Liver (tissue), 9 donors: Measurements from ENCODE around the gene ARPC4. TPM values are rescaled to one million over a fixed set of nuclear protein-coding genes. Genes with fewer than 3 reads are reported as not detected.

Experiments used
- DNase-seq: peaks from one replicate; pipeline ENCODE4 v3.0.0-alpha.2; 2017; ENCODE audit warnings: low spot score
- H3K27ac ChIP-seq, 2 donors: one replicate each; pipeline ENCODE4 v1.7.0; 2013; ENCODE audit warnings: inconsistent platforms in 2 of 2, low read length in 2 of 2, control low read depth in 1 of 2, low read depth in 1 of 2, mild to moderate bottlenecking in 1 of 2
- H3K27me3 ChIP-seq, 4 donors: one replicate each; pipeline versions ENCODE4 v1.6.1 to v1.7.0; 2013; ENCODE audit warnings: low read length in 3 of 4, inconsistent platforms in 1 of 4, mild to moderate bottlenecking in 1 of 4, moderate library complexity in 1 of 4; ENCODE audit not compliant: control insufficient read depth in 4 of 4, insufficient read depth in 4 of 4
- H3K36me3 ChIP-seq, 4 donors: one replicate each; pipeline versions ENCODE4 v1.6.1 to v1.7.0; 2013; ENCODE audit warnings: low read length in 3 of 4, mild to moderate bottlenecking in 3 of 4, low read depth in 1 of 4, moderate library complexity in 1 of 4; ENCODE audit not compliant: control insufficient read depth in 4 of 4, insufficient read depth in 3 of 4
- H3K4me1 ChIP-seq, 4 donors: one replicate each; pipeline versions ENCODE4 v1.6.1 to v1.7.0; 2013; ENCODE audit warnings: low read length in 3 of 4, mild to moderate bottlenecking in 3 of 4, moderate library complexity in 1 of 4; ENCODE audit not compliant: control insufficient read depth in 4 of 4, insufficient read depth in 4 of 4
- H3K4me3 ChIP-seq, 3 donors: one replicate each; pipeline versions ENCODE4 v1.6.1 to v1.7.0; 2013; ENCODE audit warnings: low read length in 3 of 3, control low read depth in 1 of 3, low read depth in 1 of 3, mild to moderate bottlenecking in 1 of 3
- H3K9ac ChIP-seq, 2 donors: one replicate each; pipeline ENCODE4 v1.7.0; 2013; ENCODE audit warnings: low read length in 2 of 2, mild to moderate bottlenecking in 2 of 2, moderate library complexity in 2 of 2, control low read depth in 1 of 2, low read depth in 1 of 2
- H3K9me3 ChIP-seq, 4 donors: one replicate each; pipeline versions ENCODE4 v1.6.1 to v1.7.0; 2013; ENCODE audit warnings: low read length in 3 of 4; ENCODE audit not compliant: control insufficient read depth in 4 of 4
- EGR1 ChIP-seq, 2 donors: IDR thresholded peaks; 2 replicates each; pipeline ENCODE4 v1.6.1; 2016 to 2018; ENCODE audit warnings: antibody characterized with exemption in 2 of 2, low read depth in 2 of 2
- FOXA1 ChIP-seq: IDR thresholded peaks from 2 replicates; pipeline ENCODE4 v1.6.1; 2016; ENCODE audit warnings: antibody characterized with exemption
- GABPA ChIP-seq, 2 donors: IDR thresholded peaks in 1 of 2; conservative IDR thresholded peaks in 1 of 2; 2 replicates each; pipeline ENCODE4 v1.6.1; 2016; ENCODE audit warnings: antibody characterized with exemption in 2 of 2, mild to moderate bottlenecking in 1 of 2, moderate library complexity in 1 of 2
- HNF4A ChIP-seq, 2 donors: conservative IDR thresholded peaks; 2 replicates each; pipeline ENCODE4 v1.6.1; 2016; ENCODE audit warnings: antibody characterized with exemption in 2 of 2, mild to moderate bottlenecking in 2 of 2
- HNF4G ChIP-seq: IDR thresholded peaks from 2 replicates; pipeline ENCODE4 v1.6.1; 2016; ENCODE audit warnings: antibody characterized with exemption
- JUND ChIP-seq, 2 donors: IDR thresholded peaks; 2 replicates each; pipeline ENCODE4 v1.6.1; 2016; ENCODE audit warnings: antibody characterized with exemption in 2 of 2
- NR2F2 ChIP-seq: IDR thresholded peaks from 2 replicates; pipeline ENCODE4 v1.6.1; 2016; ENCODE audit warnings: antibody characterized with exemption
- RAD21 ChIP-seq, 2 donors: IDR thresholded peaks; 2 replicates each; pipeline ENCODE4 v1.6.1; 2016; ENCODE audit warnings: antibody characterized with exemption in 2 of 2, mild to moderate bottlenecking in 2 of 2
- RXRA ChIP-seq, 2 donors: IDR thresholded peaks; 2 replicates each; pipeline ENCODE4 v1.6.1; 2017 to 2018; ENCODE audit warnings: antibody characterized with exemption in 2 of 2, mild to moderate bottlenecking in 1 of 2
- SP1 ChIP-seq: IDR thresholded peaks from 2 replicates; pipeline ENCODE4 v1.6.1; 2018; ENCODE audit warnings: antibody characterized with exemption, mild to moderate bottlenecking
- TAF1 ChIP-seq: conservative IDR thresholded peaks from 2 replicates; pipeline ENCODE4 v1.6.1; 2016; ENCODE audit warnings: antibody characterized with exemption, mild to moderate bottlenecking
- YY1 ChIP-seq: IDR thresholded peaks from 2 replicates; pipeline ENCODE4 v1.6.1; 2016; ENCODE audit warnings: antibody characterized with exemption, mild to moderate bottlenecking
- WGBS: extraction: QIAGEN DNeasy Blood & Tissue Kit; methylation state at CpG from one replicate; pipeline ENCODE4 v1.1.7; 2013; 5-methylcytosine and 5-hydroxymethylcytosine counted together
- polyA plus RNA-seq, 2 donors: library from polyadenylated mRNA; stranded (reverse) in 1 of 2; unstranded in 1 of 2; fragments of 200-250 nt in 1 of 2; fragments of >200 nt in 1 of 2; fragmentation: Nextera tagmentation in 1 of 2; extraction: Ambion mirVana in 1 of 2; gene quantifications; one replicate each; pipeline versions ENCODE4 v1.2.1 to v1.2.3, GENCODE V29; 2013 to 2015
- total RNA-seq, 2 donors: library from RNA; depleted of rRNA; stranded (reverse); fragments of >200 nt; gene quantifications; one replicate each; pipeline ENCODE4 v1.2.3, GENCODE V29; 2014
- TF ChIP-seq, protein P1 (sequence below): IDR thresholded peaks from 2 replicates; pipeline ENCODE4 v1.6.1; 2016; ENCODE audit warnings: antibody characterized with exemption
- TF ChIP-seq, protein P2 (sequence below): IDR thresholded peaks from 2 replicates; pipeline ENCODE4 v1.6.1; 2016; ENCODE audit warnings: antibody characterized with exemption, mild to moderate bottlenecking
- TF ChIP-seq, protein P3 (sequence below): fragments of 150-350 bp; IDR thresholded peaks from 2 replicates; pipeline ENCODE4 v1.5.1; 2017; ENCODE audit warnings: improper control_type of control experiment, low read depth, low read length; ENCODE audit not compliant: missing input control
- TF ChIP-seq, protein P4 (sequence below): IDR thresholded peaks from 2 replicates; pipeline ENCODE4 v1.6.1; 2016; ENCODE audit warnings: antibody characterized with exemption
- TF ChIP-seq, protein P5 (sequence below): IDR thresholded peaks from 2 replicates; pipeline ENCODE4 v1.6.1; 2016; ENCODE audit warnings: antibody characterized with exemption
- donor health status: healthy.
- donor health status: healthy.
- donor health status: healthy.
- donor health status: healthy.
- donor health status: healthy.

Gene ARPC4
- total and polyA plus RNA-seq, 4 donors, result 22.1 to 53.6 (median 52.5) TPM

DNA sequence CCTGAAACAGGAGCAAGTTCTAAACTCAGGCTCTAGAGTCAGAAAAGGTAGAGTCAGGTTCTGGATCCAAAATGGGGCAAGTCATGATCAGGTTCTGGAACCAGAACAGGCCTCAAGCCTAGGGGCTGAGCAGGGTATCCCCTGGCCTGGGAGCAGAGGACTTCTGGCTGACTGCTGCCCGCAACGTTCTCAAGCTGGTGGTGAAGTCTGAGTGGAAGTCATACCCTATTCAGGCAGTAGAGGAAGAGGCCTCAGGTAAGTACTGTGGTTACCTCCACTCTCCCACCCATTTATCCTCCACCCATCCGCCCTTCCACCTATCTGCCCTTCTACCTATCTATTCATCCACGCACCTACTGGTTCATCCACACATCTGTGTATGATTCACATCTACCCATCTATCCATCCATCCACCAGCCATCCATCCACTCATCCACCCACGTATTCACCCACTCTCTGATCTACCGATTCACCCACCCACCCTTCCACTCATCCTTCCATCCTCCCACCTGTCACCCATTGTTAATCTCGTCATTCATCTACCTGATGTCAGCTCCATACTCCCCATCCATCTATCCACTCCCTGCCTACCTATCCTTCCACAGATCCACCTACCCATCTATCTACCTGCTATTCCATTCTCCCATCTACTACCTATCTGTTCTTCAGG is 25.9 kb downstream of the ARPC4 start:
- 83% methylated on average over 7 of the region's 7 CpGs for WGBS
- H3K4me3 ChIP-seq, result no peak overlapping the region
- no peaks in the 10 kb centered on the region for H3K27me3 ChIP-seq
- H3K9ac ChIP-seq, result no peak overlapping the region
- no peaks in the 10 kb centered on the region for H3K9me3 ChIP-seq
- H3K36me3 ChIP-seq, result peaks cover 0 to 2% (median 0%) of the 10 kb centered on the region in 4 donors
- TF ChIP-seq, protein P1, sequence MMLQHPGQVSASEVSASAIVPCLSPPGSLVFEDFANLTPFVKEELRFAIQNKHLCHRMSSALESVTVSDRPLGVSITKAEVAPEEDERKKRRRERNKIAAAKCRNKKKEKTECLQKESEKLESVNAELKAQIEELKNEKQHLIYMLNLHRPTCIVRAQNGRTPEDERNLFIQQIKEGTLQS, result no peak
- TF ChIP-seq JUND (IDR thresholded peaks at IDR 0.05), result no peak
- TF ChIP-seq RAD21 (IDR thresholded peaks at IDR 0.05), result no peak
- TF ChIP-seq, protein P2, sequence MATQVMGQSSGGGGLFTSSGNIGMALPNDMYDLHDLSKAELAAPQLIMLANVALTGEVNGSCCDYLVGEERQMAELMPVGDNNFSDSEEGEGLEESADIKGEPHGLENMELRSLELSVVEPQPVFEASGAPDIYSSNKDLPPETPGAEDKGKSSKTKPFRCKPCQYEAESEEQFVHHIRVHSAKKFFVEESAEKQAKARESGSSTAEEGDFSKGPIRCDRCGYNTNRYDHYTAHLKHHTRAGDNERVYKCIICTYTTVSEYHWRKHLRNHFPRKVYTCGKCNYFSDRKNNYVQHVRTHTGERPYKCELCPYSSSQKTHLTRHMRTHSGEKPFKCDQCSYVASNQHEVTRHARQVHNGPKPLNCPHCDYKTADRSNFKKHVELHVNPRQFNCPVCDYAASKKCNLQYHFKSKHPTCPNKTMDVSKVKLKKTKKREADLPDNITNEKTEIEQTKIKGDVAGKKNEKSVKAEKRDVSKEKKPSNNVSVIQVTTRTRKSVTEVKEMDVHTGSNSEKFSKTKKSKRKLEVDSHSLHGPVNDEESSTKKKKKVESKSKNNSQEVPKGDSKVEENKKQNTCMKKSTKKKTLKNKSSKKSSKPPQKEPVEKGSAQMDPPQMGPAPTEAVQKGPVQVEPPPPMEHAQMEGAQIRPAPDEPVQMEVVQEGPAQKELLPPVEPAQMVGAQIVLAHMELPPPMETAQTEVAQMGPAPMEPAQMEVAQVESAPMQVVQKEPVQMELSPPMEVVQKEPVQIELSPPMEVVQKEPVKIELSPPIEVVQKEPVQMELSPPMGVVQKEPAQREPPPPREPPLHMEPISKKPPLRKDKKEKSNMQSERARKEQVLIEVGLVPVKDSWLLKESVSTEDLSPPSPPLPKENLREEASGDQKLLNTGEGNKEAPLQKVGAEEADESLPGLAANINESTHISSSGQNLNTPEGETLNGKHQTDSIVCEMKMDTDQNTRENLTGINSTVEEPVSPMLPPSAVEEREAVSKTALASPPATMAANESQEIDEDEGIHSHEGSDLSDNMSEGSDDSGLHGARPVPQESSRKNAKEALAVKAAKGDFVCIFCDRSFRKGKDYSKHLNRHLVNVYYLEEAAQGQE, result no peak
- no peak for TF ChIP-seq RXRA (IDR thresholded peaks at IDR 0.05)
- no peak for TF ChIP-seq SP1
- TF ChIP-seq NR2F2, result no peak
- TF ChIP-seq, protein P3, sequence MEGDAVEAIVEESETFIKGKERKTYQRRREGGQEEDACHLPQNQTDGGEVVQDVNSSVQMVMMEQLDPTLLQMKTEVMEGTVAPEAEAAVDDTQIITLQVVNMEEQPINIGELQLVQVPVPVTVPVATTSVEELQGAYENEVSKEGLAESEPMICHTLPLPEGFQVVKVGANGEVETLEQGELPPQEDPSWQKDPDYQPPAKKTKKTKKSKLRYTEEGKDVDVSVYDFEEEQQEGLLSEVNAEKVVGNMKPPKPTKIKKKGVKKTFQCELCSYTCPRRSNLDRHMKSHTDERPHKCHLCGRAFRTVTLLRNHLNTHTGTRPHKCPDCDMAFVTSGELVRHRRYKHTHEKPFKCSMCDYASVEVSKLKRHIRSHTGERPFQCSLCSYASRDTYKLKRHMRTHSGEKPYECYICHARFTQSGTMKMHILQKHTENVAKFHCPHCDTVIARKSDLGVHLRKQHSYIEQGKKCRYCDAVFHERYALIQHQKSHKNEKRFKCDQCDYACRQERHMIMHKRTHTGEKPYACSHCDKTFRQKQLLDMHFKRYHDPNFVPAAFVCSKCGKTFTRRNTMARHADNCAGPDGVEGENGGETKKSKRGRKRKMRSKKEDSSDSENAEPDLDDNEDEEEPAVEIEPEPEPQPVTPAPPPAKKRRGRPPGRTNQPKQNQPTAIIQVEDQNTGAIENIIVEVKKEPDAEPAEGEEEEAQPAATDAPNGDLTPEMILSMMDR, result no peak
- TF ChIP-seq GABPA (IDR thresholded peaks at IDR 0.05 in 1 of 2, conservative IDR thresholded peaks at IDR 0.05 in 1 of 2), result no peak
- no peak for TF ChIP-seq EGR1 (IDR thresholded peaks at IDR 0.05; ENCODE audit: low read depth in 2 of 2)
- TF ChIP-seq FOXA1, result no peak
- TF ChIP-seq YY1, result no peak
- H3K4me1 ChIP-seq, result no peaks in the 10 kb centered on the region
- no peak overlapping the region for H3K27ac ChIP-seq
- no peak for DNase-seq

DNA sequence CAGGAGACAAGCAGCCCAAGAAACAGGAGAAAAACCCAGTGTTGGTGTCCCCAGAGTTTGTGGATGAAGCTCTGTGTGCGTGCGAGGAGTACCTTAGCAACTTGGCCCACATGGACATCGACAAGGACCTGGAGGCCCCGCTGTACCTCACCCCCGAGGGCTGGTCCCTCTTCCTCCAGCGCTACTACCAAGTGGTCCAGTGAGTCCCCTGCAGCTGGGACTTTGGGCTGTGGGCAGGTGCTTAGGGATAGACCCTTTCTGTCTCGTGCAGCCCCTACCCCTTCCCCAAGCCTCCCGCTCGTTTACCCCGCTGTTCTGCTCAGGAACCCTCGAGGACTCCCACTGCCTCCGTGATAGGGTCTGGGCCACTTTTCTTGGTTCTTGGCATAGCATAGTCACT is 27.7 kb downstream of the ARPC4 start:
- Histone ChIP-seq H3K4me1 (no peaks in the 10 kb centered on the region), H3K9ac (no peak overlapping the region), H3K4me3 (no peak overlapping the region), H3K27ac (no peak overlapping the region), H3K9me3 (no peaks in the 10 kb centered on the region), H3K27me3 (no peaks in the 10 kb centered on the region), H3K36me3 (no peaks in the 10 kb centered on the region)
- TF ChIP-seq RAD21 (IDR thresholded peaks at IDR 0.05), result no peak
- TF ChIP-seq JUND (IDR thresholded peaks at IDR 0.05), result no peak
- no peak for TF ChIP-seq HNF4A (conservative IDR thresholded peaks at IDR 0.05)
- TF ChIP-seq, protein P3, result no peak
- TF ChIP-seq, protein P4, sequence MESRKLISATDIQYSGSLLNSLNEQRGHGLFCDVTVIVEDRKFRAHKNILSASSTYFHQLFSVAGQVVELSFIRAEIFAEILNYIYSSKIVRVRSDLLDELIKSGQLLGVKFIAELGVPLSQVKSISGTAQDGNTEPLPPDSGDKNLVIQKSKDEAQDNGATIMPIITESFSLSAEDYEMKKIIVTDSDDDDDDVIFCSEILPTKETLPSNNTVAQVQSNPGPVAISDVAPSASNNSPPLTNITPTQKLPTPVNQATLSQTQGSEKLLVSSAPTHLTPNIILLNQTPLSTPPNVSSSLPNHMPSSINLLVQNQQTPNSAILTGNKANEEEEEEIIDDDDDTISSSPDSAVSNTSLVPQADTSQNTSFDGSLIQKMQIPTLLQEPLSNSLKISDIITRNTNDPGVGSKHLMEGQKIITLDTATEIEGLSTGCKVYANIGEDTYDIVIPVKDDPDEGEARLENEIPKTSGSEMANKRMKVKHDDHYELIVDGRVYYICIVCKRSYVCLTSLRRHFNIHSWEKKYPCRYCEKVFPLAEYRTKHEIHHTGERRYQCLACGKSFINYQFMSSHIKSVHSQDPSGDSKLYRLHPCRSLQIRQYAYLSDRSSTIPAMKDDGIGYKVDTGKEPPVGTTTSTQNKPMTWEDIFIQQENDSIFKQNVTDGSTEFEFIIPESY, result no peak
- TF ChIP-seq RXRA (IDR thresholded peaks at IDR 0.05), result no peak
- no peak for TF ChIP-seq HNF4G
- TF ChIP-seq, protein P2, result no peak
- no peak for TF ChIP-seq SP1
- TF ChIP-seq TAF1, result no peak
- no peak for TF ChIP-seq FOXA1
- TF ChIP-seq, protein P5, sequence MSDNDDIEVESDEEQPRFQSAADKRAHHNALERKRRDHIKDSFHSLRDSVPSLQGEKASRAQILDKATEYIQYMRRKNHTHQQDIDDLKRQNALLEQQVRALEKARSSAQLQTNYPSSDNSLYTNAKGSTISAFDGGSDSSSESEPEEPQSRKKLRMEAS, result no peak
- no peak for TF ChIP-seq NR2F2
- TF ChIP-seq EGR1 (IDR thresholded peaks at IDR 0.05; ENCODE audit: low read depth in 2 of 2), result no peak
- no peak for TF ChIP-seq GABPA (IDR thresholded peaks at IDR 0.05 in 1 of 2, conservative IDR thresholded peaks at IDR 0.05 in 1 of 2)
- DNase-seq, result no peak
- 94% methylated on average over 12 of the region's 12 CpGs for WGBS
